Activated CD8-positive, alpha-beta T cell treated with anti-CD3 and anti-CD28 coated beads for 36 hours (primary cell): Measurements from ENCODE around the gene OR7G3. TPM values are rescaled to one million over a fixed set of nuclear protein-coding genes. Genes with fewer than 3 reads are reported as not detected.

Experiments used
- ATAC-seq: fragments of 200-7000 bp; cut with Tn5 transposase; one replicate; pipeline ENCODE4 v1.10.0; 2021; ENCODE audit warnings: mild to moderate bottlenecking, moderate library complexity
- CTCF ChIA-PET: fragments of 350-600 bp; sonication (Branson Sonifier 250); formaldehyde crosslinking; loops from one replicate; lab custom pipeline; 2021; ENCODE audit warnings: antibody characterized with exemption; lab: Charles Lee
- POLR2A ChIA-PET: fragments of 350-600 bp; sonication (Branson Sonifier 250); formaldehyde crosslinking; loops from one replicate; lab custom pipeline; 2021; ENCODE audit warnings: antibody characterized with exemption; lab: Charles Lee
- DNase-seq: peaks from one replicate; pipeline ENCODE4 v3.0.0-alpha.2; 2020
- H3K27ac Mint-ChIP-seq: one replicate; pipeline ENCODE4 v1.8.0; 2021; ENCODE audit warnings: mild to moderate bottlenecking, mixed read lengths
- H3K27me3 Mint-ChIP-seq: one replicate; pipeline ENCODE4 v1.8.0; 2021; ENCODE audit warnings: mixed read lengths
- H3K36me3 Mint-ChIP-seq: one replicate; pipeline ENCODE4 v1.8.0; 2021; ENCODE audit warnings: low read depth, mixed read lengths
- H3K4me1 Mint-ChIP-seq: one replicate; pipeline ENCODE4 v1.8.0; 2021; ENCODE audit warnings: low read depth, mixed read lengths
- H3K4me3 Mint-ChIP-seq: one replicate; pipeline ENCODE4 v1.8.0; 2021; ENCODE audit warnings: mild to moderate bottlenecking, moderate library complexity, mixed read lengths
- H3K9me3 Mint-ChIP-seq: one replicate; pipeline ENCODE4 v1.8.0; 2021; ENCODE audit warnings: mixed read lengths
- CTCF ChIP-seq: fragments of 200-600 bp; IDR thresholded peaks from one replicate; pipeline ENCODE4 v1.8.0; 2022; ENCODE audit warnings: antibody characterized with exemption, mild to moderate bottlenecking
- intact Hi-C: fragments of 100-400 bp; cut with micrococcal nuclease; formaldehyde crosslinking; loops from one replicate; pipeline ENCODE4 v1.10.0; 2022
- total RNA-seq, 2 experiments: library from RNA; stranded (reverse); gene quantifications; one replicate each; pipeline ENCODE4 v1.2.3, GENCODE V29; 2021

The OR7G3 gene
- total RNA-seq = not detected

GRCh38 chr19:9126900-9127405 is at the start of gene OR7G3:
TSS of gene OR7G3 (minus strand) at chr19:9126950. CDS start at chr19:9126950, 0 bp downstream.
- CTCF ChIA-PET = interaction anchor here (0.8 kb wide), 1 partner anchor 338 kb away, joined by 4 read pairs; no protein-coding TSS in a partner anchor

GRCh38 chr19:9175326-9175725 is 48.6 kb upstream of the OR7G3 start:
- Mint-ChIP-seq H3K4me3 (no peak overlapping the region), H3K27me3 (peaks cover 2% of the 10 kb centered on the region), H3K4me1 (no peaks in the 10 kb centered on the region), H3K9me3 (no peaks in the 10 kb centered on the region), H3K27ac (no peak overlapping the region), H3K36me3 (no peaks in the 10 kb centered on the region)
- DNase-seq (no peak), ATAC-seq (no peak)
- no peak for TF ChIP-seq CTCF
- ChIA-PET CTCF (no interaction called here), POLR2A (no interaction called here)
- intact Hi-C loops = no loop called here

More at GRCh38 chr19:9126900-9127405, at the start of gene OR7G3:
- Mint-ChIP-seq H3K4me3 (no peak within 1 kb of the TSS), H3K27ac (no peak within 1 kb of the TSS), H3K9me3 (no peaks in the 10 kb centered on the region), H3K27me3 (peaks cover 19% of the 10 kb centered on the region), H3K36me3 (no peaks in the 10 kb centered on the region), H3K4me1 (peaks cover 6% of the 10 kb centered on the region)
- intact Hi-C loops = no loop called here
- POLR2A ChIA-PET = no interaction called here
- no peak for TF ChIP-seq CTCF
- ATAC-seq (no peak), DNase-seq (no peak)

GRCh38 chr19:9171393-9171991 is 44.7 kb upstream of the OR7G3 start:
- Mint-ChIP-seq H3K27me3 (no peaks in the 10 kb centered on the region), H3K4me3 (no peak overlapping the region), H3K4me1 (no peaks in the 10 kb centered on the region), H3K27ac (no peak overlapping the region), H3K36me3 (peaks cover 12% of the 10 kb centered on the region), H3K9me3 (peaks cover 2% of the 10 kb centered on the region)
- no peak for ATAC-seq
- intact Hi-C loops = no loop called here
- ChIA-PET CTCF (no interaction called here), POLR2A (no interaction called here)
- no peak for DNase-seq
- no peak for TF ChIP-seq CTCF

- peaks cover 6% of the 10 kb centered on the region for H3K9me3 Mint-ChIP-seq
- DNase-seq (no peak), ATAC-seq (no peak)
- H3K27me3 Mint-ChIP-seq = no peaks in the 10 kb centered on the region
- H3K4me1 Mint-ChIP-seq = no peaks in the 10 kb centered on the region
- ChIA-PET CTCF (no interaction called here), POLR2A (no interaction called here)
- intact Hi-C loops = no loop called here
- peaks cover 49% of the 10 kb centered on the region for H3K36me3 Mint-ChIP-seq
- TF ChIP-seq CTCF = no peak
- no peak overlapping the region for H3K27ac Mint-ChIP-seq
- no peak overlapping the region for H3K4me3 Mint-ChIP-seq
These were observed 40.1 kb upstream of the OR7G3 start for GRCh38 chr19:9166846-9167245.

GRCh38 chr19:9165261-9165660 is 38.5 kb upstream of the OR7G3 start:
- no peak for ATAC-seq
- no peaks in the 10 kb centered on the region for H3K4me1 Mint-ChIP-seq
- CTCF ChIA-PET = no interaction called here
- H3K4me3 Mint-ChIP-seq = no peak overlapping the region
- TF ChIP-seq CTCF = no peak
- peaks cover 15% of the 10 kb centered on the region for H3K9me3 Mint-ChIP-seq
- no peak for DNase-seq
- no peaks in the 10 kb centered on the region for H3K27me3 Mint-ChIP-seq
- H3K27ac Mint-ChIP-seq = no peak overlapping the region
- peaks cover 64% of the 10 kb centered on the region for H3K36me3 Mint-ChIP-seq
- POLR2A ChIA-PET = no interaction called here
- intact Hi-C loops = no loop called here
